Muscle of arm (tissue), 12 donors: ENCODE data around the gene OPRD1. TPM values are rescaled to one million over a fixed set of nuclear protein-coding genes. Genes with fewer than 3 reads are reported as not detected.
"Not testable (repeated sequence)": the region's sequence is repeated elsewhere in the genome, so short reads cannot be mapped to it uniquely, and the experiment has no call there.

Source experiments
- DNase-seq: peaks from one replicate; pipeline ENCODE4 v3.0.0-alpha.2; 2013
- polyA plus RNA-seq, 12 donors: library from polyadenylated mRNA; unstranded; fragments of 120-200 nt; gene quantifications; one replicate each; pipeline ENCODE4 v1.2.1, GENCODE V29; 2013; ENCODE audit not compliant: insufficient read length in 12 of 12

OPRD1 gene
- polyA plus RNA-seq, 12 donors: 0.14 to 1.4 (median 0.38) TPM; not detected in 1

- DNase-seq: no peak
Observed at GRCh38 chr1:28800324-28800723, 11.6 kb upstream of the OPRD1 start.

GRCh38 chr1:28801461-28801860 is 10.5 kb upstream of the OPRD1 start:
- no peak for DNase-seq

DNA sequence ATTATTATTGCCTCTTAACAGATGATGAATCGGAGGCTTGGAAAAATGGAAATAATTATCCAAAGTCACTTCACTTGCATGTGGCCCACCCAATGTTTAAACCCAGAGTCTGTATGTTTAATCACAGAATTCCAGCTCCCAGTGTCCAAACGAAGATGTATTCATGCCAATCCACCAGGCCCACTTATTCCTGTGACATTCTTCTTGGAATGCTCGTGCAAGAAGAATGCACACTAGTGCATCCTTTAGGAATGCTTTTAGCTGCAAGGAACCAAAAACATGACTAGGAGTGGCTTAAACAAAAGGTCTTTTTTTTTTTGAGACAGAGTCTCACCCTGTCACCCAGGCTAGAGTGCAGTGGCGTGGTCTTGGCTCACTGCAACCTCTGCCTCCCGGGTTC is 8.9 kb upstream of the OPRD1 start:
- DNase-seq: no peak

DNA sequence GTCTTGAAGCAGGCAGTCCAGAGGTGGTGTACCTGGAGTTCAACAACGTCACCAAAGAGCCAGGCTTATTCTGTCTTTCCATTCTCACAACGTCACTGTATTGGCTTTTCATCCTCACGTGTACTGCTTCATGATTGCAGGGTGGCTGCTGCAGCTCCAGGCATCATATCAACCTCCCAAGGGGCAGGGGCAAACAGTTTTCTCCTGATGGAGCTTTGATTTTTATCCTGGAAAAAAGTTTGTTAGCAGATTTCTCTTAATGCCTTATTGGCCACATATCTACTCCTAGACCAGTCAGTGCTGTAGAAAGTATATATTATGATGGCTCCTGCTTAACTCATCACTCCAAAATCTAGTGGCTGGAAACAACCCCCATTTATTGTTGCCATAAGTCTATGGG is 8.3 kb upstream of the OPRD1 start:
- no peak for DNase-seq

- no peak for DNase-seq
Observed at GRCh38 chr1:28804071-28804470, 7.9 kb upstream of the OPRD1 start.

GRCh38 chr1:28807046-28807445 is 4.9 kb upstream of the OPRD1 start:
- DNase-seq: no peak

DNA sequence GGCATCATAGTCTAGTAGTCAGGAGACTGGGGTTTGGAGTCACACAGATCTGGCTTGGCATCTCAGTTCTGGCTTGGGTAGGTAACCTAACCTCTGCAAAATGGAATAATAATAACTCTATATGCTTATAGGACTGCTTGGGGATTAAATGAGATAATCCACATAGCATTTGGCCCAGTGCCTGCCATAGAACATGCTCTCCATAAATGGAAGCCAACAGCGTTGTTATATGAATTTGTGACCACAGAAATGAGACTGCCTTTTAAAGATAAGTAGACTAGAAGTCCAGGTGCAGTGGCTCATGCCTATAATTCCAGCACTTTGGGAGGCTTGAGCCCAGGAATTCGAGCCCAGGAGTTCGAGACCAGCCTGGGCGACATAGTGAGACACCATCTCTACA is 4.0 kb upstream of the OPRD1 start:
- no peak for DNase-seq

GRCh38 chr1:28811369-28811765 is 603 bp upstream of the OPRD1 start:
- DNase-seq: no peak

DNA sequence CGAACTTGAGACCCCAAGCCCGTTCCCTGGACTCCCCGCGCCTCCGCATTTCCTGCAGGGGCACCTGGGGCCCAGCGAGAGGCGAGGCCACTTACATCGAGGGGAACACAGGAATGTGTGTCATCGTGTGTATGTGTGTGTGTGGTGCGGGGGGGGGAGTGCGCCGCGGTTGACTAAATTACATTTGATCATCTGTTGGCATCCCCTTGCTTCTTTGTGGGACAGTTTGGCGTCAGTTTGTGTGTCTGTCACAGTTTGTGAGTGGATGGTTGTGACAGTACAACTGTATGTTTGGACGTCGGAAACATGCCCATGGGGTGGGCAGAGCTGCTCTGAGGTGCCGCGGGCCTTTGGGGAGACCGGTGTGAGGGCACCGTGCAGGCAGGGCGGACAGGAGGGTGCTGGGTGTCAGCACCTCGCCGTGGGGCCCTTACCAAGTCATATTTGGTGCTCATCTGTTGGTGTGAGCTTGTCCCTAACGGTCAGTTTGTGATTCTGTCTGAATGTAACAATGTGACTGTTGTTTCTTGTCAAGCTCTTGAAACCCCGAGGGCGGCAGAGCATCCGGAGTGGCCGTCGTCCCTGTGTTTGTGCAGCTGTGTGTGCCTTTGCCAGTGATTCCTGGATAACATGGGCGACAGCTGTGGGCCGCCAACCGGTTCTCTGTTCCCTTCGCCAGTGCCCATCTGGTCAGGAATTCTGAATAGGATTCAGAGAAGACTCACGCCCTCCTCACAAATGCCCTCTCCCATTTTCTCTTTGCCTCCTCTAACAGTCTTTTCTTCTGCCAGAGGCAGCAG is 899 bp downstream of the OPRD1 start:
- no peak for DNase-seq

DNA sequence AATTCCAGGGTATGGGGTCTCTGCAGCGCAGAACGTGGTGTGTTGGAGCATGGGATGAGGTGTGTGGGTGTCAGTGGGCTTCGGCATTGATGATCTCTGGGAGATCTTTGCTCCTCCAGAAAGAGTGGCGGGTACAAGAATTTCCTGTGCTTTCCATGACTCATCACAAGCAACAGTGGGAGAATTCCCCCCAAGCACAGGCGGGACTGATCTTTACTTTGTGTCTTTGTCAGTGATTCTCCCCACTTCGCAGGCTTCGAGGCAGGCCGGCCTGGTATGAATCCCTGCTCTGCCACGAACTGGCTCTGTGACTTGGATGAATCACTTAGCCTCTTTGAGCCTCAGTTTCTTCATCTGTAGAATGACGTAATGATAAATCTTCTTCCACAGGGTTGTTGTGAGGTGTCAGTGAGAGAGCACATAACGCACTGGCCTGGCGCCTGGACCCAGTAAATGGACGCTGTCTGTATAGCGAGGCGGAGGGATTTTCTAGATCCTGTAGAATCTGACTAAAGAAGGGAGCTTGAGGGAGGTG is 2.0 kb downstream of the OPRD1 start:
- DNase-seq: no peak

DNA sequence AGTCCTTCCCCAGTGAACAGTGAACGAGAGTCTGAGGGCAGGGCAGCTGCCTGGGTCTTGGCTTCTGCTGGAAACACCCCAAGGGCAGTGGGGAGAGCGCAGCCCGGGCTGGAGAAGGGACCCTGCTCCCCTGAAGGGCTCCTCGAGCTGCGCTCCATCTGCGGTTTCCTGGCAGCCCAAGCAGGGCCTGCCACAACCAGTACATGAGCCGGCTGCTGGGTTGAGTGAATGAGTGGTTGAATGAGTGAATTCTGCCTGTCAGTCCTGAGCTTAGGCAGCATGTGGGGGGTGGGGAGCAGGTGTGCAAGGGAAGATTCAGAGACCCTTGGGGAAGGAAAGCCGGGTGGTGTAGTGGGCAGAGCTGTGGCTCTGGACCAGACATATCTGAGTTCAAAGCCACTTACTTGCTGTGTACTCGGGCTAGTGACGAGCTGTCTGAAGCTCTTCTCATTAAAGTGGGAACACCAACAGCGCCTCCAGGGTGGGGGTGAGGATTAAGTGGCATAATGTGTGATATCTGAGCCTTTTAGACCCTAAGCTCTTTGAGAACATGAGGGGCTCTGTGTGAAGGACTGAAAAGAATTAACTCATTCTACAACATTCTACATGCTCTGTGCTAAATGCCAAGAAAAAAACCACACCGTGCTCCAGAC is 3.7 kb downstream of the OPRD1 start:
- no peak for DNase-seq

- no peak for DNase-seq
Observed at GRCh38 chr1:28817133-28817532, 5.2 kb downstream of the OPRD1 start.

GRCh38 chr1:28819020-28819419 is 7.0 kb downstream of the OPRD1 start:
- DNase-seq: no peak

GRCh38 chr1:28822799-28823198 is 10.8 kb downstream of the OPRD1 start:
- DNase-seq: no peak

GRCh38 chr1:28824061-28824460 is 12.1 kb downstream of the OPRD1 start:
- DNase-seq: not testable (repeated sequence)

- not testable (repeated sequence) for DNase-seq
Observed at GRCh38 chr1:28828227-28828858, 16.4 kb downstream of the OPRD1 start.

DNA sequence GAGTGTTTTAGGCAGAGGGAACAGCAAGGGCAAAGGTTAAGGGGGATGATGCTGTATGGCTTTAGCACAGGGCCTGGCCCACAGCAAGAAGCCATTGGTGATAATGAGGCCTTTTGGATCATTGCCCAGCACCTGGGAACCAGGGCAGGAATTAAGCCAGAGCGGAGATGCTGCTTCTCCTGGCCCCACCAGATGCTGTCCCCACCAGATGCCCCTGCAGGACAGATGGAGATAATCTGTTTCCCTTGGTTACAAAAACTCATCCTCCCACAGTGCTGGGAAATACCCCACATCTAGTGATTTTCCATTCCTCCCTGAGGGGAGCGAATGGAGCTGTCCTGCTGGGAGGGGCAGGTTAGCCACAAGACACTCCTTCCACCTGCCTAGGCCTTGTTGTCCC is 18.8 kb downstream of the OPRD1 start:
- no peak for DNase-seq

- DNase-seq: no peak
Observed at GRCh38 chr1:28832966-28833365, 21.0 kb downstream of the OPRD1 start.

DNA sequence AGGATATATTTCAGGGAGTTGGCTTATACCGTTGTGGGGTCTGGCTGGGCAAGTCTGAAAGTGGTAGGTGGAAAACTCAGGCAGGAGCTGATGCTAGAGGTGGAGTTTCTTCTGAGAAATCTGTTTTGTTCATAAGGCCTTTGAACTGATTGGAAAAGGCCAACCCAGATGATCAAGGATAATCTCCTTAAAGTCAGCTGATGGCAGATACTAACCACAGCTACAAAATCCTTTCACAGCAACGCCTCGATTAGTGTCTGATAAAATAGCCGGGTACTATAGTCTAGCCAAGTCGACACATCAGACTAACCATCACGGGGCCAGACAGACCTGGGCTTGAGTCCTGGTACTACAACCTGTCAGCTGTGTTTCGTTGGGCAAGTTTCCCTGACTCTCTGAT is 21.4 kb downstream of the OPRD1 start:
- DNase-seq: no peak

DNA sequence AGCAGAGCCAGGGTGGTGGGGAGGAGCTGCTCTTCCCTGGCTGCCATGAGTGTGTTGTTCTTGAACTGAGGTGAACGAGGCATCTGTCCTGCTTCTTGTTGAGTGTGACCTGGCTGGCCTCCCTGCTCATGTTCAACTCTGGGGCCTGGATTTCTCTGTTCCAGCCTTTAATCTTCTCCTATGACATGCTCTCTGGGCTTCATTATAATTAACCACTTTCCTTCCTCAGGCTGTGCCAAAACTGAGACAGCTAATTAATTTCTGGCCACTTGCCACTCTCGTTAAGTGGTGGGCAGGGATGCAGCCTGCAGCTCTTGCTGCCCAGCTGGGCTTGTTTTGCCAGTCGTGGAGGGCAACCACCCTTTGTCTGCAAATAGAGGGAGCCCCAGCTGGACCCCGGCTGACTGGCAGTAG is 23.3 kb downstream of the OPRD1 start:
- no peak for DNase-seq

DNA sequence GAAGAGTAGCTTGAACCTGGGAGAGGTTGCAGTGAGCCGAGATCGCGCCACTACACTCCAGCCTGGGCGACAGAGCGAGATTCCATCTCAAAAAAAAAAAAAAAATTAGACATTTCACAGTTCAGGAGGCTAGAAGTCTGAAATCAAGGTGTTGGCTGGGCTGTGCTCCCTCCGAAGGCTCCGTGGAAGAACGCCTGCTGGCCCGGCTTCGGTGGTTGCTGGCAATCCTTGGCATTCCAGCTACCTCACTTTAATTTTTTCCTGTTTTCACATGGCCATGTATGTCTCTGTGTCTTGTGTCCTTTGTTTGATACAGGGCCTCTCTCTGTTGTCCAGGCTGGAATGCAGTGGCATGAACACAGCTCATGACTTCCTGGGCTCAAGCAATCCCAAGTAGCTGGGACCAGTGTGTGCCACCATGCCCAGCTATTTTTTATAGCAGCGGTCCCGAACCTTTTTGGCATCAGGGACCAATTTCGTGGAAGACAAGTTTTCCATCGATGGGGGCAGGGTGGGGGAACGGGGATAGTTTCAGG is 24.5 kb downstream of the OPRD1 start:
- no peak for DNase-seq

- no peak for DNase-seq
Observed at GRCh38 chr1:28840928-28841544, 29.1 kb downstream of the OPRD1 start.
